Measurements from ENCODE around the gene MBTPS1.

GRCh38 chr16:84067640-84068039, 49.1 kb downstream of the MBTPS1 start:
- TF ChIP-seq CTCF (IDR thresholded peaks at IDR 0.05) (no peak), POLR2A (IDR thresholded peaks at IDR 0.05) (no peak), POLR2AphosphoS5 (IDR thresholded peaks at IDR 0.05) (no peak), EP300 (IDR thresholded peaks at IDR 0.05) (no peak)

Measured in suprapubic skin (tissue), 4 donors.